NCI-H146 treated with DMSO at 0.1 percent for 48 hours (cell line): ENCODE data around the gene ACVR1.
A peak's percentile ranks its signal among the peaks of the same experiment; 100 is the strongest.
"Not testable (repeated sequence)": the region's sequence is repeated elsewhere in the genome, so short reads cannot be mapped to it uniquely, and the experiment has no call there.

Experiments used
- DNase-seq: peaks from one replicate; lab custom pipeline; 2025; ENCODE audit not compliant: unreplicated experiment; lab: John Stamatoyannopoulos, UW

The ACVR1 gene

GRCh38 chr2:157894694-157895435 is 18.7 kb upstream of the ACVR1 start:
- DNase-seq, result no peak

- DNase-seq, result peak; percentile 48
Observed at GRCh38 chr2:157893611-157894010, 17.5 kb upstream of the ACVR1 start.

- no peak for DNase-seq
Observed at GRCh38 chr2:157891643-157892041, 15.5 kb upstream of the ACVR1 start.

GRCh38 chr2:157890969-157891642 is 15.0 kb upstream of the ACVR1 start:
- peak; percentile 74 for DNase-seq

GRCh38 chr2:157887946-157888345 is 11.8 kb upstream of the ACVR1 start:
- no peak for DNase-seq

- DNase-seq, result not testable (repeated sequence)
Observed at GRCh38 chr2:157884533-157884932, 8.4 kb upstream of the ACVR1 start.

GRCh38 chr2:157880927-157881326 is 4.8 kb upstream of the ACVR1 start:
- no peak for DNase-seq

- DNase-seq, result no peak
Observed at GRCh38 chr2:157877761-157878400, 1.8 kb upstream of the ACVR1 start.

- DNase-seq, result no peak
Observed at GRCh38 chr2:157876786-157877138, 632 bp upstream of the ACVR1 start.

- DNase-seq, result no peak
Observed at GRCh38 chr2:157875641-157876065, 477 bp downstream of the ACVR1 start.

- DNase-seq, result peak; percentile 9
Observed at GRCh38 chr2:157874997-157875640, 1.0 kb downstream of the ACVR1 start.

GRCh38 chr2:157874348-157874747 is 1.8 kb downstream of the ACVR1 start:
- DNase-seq, result no peak

- no peak for DNase-seq
Observed at GRCh38 chr2:157872791-157873190, 3.3 kb downstream of the ACVR1 start.

GRCh38 chr2:157871415-157871814 is 4.7 kb downstream of the ACVR1 start:
- DNase-seq, result no peak

- no peak for DNase-seq
Observed at GRCh38 chr2:157868993-157869392, 7.1 kb downstream of the ACVR1 start.

GRCh38 chr2:157867703-157868102 is 8.4 kb downstream of the ACVR1 start:
- no peak for DNase-seq

- no peak for DNase-seq
Observed at GRCh38 chr2:157866666-157867642, 9.2 kb downstream of the ACVR1 start.

GRCh38 chr2:157866202-157866601 is 9.9 kb downstream of the ACVR1 start:
- DNase-seq, result no peak

- no peak for DNase-seq
Observed at GRCh38 chr2:157864857-157865430, 11.2 kb downstream of the ACVR1 start.

- no peak for DNase-seq
Observed at GRCh38 chr2:157858846-157859245, 17.3 kb downstream of the ACVR1 start.
